ENCODE results near the gene BCAS1. TPM values are rescaled to one million over a fixed set of nuclear protein-coding genes. Genes with fewer than 3 reads are reported as not detected.

The BCAS1 gene
- total and polyA plus RNA-seq, 10 of the 15 experiments (the other 5 are each of a cell fraction or from before 2014, with no cell fraction given) = 0.21 to 1.4 (median 0.55) TPM

DNA sequence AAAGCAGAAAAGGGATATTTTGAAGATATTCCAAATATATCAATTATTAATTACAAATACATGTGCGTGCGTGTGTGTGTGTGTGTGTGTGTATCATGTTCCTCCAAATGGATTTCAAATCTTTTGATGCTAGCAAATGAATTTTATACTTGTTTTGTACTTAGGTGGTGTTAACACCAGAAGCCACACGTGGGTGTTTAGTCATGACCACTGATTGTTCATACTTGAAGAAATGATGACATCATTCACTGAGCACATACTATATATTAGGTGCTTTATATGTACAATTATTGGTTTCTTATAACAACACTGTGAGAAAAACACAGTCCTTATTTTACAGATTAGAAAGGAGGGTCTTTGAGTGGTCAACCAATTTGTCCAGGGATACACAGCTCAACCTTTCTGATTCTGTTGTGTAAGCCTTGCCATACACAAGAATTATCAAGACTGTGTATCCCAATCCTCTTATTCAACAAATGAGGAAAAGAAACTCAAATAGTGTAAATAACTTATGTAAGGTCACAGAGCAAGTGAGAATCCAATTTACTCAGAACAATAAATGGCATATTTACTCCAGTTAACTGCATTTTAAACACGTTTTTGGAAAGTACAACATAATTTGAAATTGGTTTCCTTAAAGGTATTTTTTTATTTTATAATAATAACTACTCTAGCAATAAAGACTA lies 88.5 kb downstream of the BCAS1 start:
- Histone ChIP-seq H3K9me3 (replicated peaks; ENCODE audit: control insufficient read depth, insufficient read depth, low read length) (peaks cover 3% of the 10 kb centered on the region; the same call in 1 of the 3 replicates), H3K4me1 (ENCODE audit: control insufficient read depth, insufficient read depth, low read length) (no peaks in the 10 kb centered on the region), H3K9ac (ENCODE audit: control insufficient read depth, insufficient read depth, low read length) (no peak overlapping the region), H3K4me2 (ENCODE audit: control insufficient read depth, insufficient read depth) (no peak overlapping the region), H3K4me3 (no peak overlapping the region), H2AFZ (ENCODE audit: control insufficient read depth, low read depth, low read length) (no peak overlapping the region), H4K20me1 (ENCODE audit: control insufficient read depth, insufficient read depth) (no peaks in the 10 kb centered on the region), H3K36me3 (ENCODE audit: control insufficient read depth in 2 of 2, insufficient read depth in 2 of 2, low read length in 1 of 2) (no peaks in the 10 kb centered on the region), H3K27ac (ENCODE audit: control insufficient read depth, insufficient read depth) (no peak overlapping the region), H3K79me2 (ENCODE audit: control insufficient read depth, insufficient read depth, low read length) (no peaks in the 10 kb centered on the region), H3K27me3 (replicated peaks in 1 of 2; ENCODE audit: control insufficient read depth in 2 of 2, insufficient read depth in 2 of 2, low read length in 1 of 2) (no peaks in the 10 kb centered on the region)
- POLR2A ChIA-PET = no interaction called here
- no TSS peak for BruUV-seq (replicated peaks)
- in situ Hi-C loops (cut with MboI) (no loop called here), intact Hi-C loops (cut with micrococcal nuclease; ENCODE audit: unreplicated experiment) (no loop called here)
- WGBS (ENCODE audit: insufficient coverage, insufficient replicate concordance, low lambda C conversion rate, missing lambda C conversion rate) = 55% methylated on average over 4 of the region's 4 CpGs
- no peak for DNase-seq (ENCODE audit: low read depth, low spot score)
- CTCF ChIA-PET = no interaction called here
- SMC1A ChIA-PET (ENCODE audit: uncharacterized antibody, unreplicated experiment) = interaction anchor here (0.8 to 1.9 kb wide), 2 partner anchors 9 to 20 kb away, joined by 3 to 4 read pairs; no protein-coding TSS in a partner anchor
- RAD21 ChIA-PET (ENCODE audit: unreplicated experiment) = no interaction called here
- FAIRE-seq = no peak
- peak; percentile 70 for ATAC-seq
- no peak for TF ChIP-seq MEF2A (IDR thresholded peaks at IDR 0.05; ENCODE audit: insufficient read depth, low read depth, low read length)
- TF ChIP-seq IKZF2 (IDR thresholded peaks at IDR 0.05) = no peak
- TF ChIP-seq, protein P1, sequence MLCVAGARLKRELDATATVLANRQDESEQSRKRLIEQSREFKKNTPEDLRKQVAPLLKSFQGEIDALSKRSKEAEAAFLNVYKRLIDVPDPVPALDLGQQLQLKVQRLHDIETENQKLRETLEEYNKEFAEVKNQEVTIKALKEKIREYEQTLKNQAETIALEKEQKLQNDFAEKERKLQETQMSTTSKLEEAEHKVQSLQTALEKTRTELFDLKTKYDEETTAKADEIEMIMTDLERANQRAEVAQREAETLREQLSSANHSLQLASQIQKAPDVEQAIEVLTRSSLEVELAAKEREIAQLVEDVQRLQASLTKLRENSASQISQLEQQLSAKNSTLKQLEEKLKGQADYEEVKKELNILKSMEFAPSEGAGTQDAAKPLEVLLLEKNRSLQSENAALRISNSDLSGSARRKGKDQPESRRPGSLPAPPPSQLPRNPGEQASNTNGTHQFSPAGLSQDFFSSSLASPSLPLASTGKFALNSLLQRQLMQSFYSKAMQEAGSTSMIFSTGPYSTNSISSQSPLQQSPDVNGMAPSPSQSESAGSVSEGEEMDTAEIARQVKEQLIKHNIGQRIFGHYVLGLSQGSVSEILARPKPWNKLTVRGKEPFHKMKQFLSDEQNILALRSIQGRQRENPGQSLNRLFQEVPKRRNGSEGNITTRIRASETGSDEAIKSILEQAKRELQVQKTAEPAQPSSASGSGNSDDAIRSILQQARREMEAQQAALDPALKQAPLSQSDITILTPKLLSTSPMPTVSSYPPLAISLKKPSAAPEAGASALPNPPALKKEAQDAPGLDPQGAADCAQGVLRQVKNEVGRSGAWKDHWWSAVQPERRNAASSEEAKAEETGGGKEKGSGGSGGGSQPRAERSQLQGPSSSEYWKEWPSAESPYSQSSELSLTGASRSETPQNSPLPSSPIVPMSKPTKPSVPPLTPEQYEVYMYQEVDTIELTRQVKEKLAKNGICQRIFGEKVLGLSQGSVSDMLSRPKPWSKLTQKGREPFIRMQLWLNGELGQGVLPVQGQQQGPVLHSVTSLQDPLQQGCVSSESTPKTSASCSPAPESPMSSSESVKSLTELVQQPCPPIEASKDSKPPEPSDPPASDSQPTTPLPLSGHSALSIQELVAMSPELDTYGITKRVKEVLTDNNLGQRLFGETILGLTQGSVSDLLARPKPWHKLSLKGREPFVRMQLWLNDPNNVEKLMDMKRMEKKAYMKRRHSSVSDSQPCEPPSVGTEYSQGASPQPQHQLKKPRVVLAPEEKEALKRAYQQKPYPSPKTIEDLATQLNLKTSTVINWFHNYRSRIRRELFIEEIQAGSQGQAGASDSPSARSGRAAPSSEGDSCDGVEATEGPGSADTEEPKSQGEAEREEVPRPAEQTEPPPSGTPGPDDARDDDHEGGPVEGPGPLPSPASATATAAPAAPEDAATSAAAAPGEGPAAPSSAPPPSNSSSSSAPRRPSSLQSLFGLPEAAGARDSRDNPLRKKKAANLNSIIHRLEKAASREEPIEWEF (IDR thresholded peaks at IDR 0.05; ENCODE audit: insufficient replicate concordance, low read depth, low read length) = no peak
- TF ChIP-seq HCFC1 (IDR thresholded peaks at IDR 0.05; ENCODE audit: low read length) = no peak
- 0 out of 2 replicates have a peak, but pooled peaks have one; percentile 89 for TF ChIP-seq NFXL1 (IDR thresholded peaks at IDR 0.05; ENCODE audit: borderline replicate concordance)
- peak; percentile 47; the same call in 1 of the 2 replicates for TF ChIP-seq MTA2 (IDR thresholded peaks at IDR 0.05; ENCODE audit: low read depth)
- no peak for TF ChIP-seq LARP7 (IDR thresholded peaks at IDR 0.05)
- TF ChIP-seq, protein P2, sequence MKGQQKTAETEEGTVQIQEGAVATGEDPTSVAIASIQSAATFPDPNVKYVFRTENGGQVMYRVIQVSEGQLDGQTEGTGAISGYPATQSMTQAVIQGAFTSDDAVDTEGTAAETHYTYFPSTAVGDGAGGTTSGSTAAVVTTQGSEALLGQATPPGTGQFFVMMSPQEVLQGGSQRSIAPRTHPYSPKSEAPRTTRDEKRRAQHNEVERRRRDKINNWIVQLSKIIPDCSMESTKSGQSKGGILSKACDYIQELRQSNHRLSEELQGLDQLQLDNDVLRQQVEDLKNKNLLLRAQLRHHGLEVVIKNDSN (IDR thresholded peaks at IDR 0.05; ENCODE audit: borderline replicate concordance, extremely low read length, insufficient read depth, low read depth, low read length) = no peak
- TF ChIP-seq NFYB (IDR thresholded peaks at IDR 0.05; ENCODE audit: insufficient read depth, low read depth, low read length) = no peak
- TF ChIP-seq ZNF207 (IDR thresholded peaks at IDR 0.05; ENCODE audit: borderline replicate concordance) = no peak
- TF ChIP-seq CBX5 (IDR thresholded peaks at IDR 0.05; ENCODE audit: low read depth) = no peak
- no peak for TF ChIP-seq MTA3 (IDR thresholded peaks at IDR 0.05; ENCODE audit: borderline replicate concordance, low read length)
- TF ChIP-seq SUPT20H (IDR thresholded peaks at IDR 0.05; ENCODE audit: borderline replicate concordance, control insufficient read depth, low read depth, low read length) = no peak
- TF ChIP-seq ATF2 (IDR thresholded peaks at IDR 0.05; ENCODE audit: low read length) = no peak
- TF ChIP-seq ZNF217 (IDR thresholded peaks at IDR 0.05) = no peak
